Activated CD8-positive, alpha-beta T cell treated with anti-CD3 and anti-CD28 coated beads for 36 hours (primary cell): Measurements from ENCODE around the gene ZNF584. TPM values are rescaled to one million over a fixed set of nuclear protein-coding genes. Genes with fewer than 3 reads are reported as not detected.

Experiments used
- ATAC-seq: fragments of 200-7000 bp; cut with Tn5 transposase; one replicate; pipeline ENCODE4 v1.10.0; 2021; ENCODE audit warnings: mild to moderate bottlenecking, moderate library complexity
- CTCF ChIA-PET: fragments of 350-600 bp; sonication (Branson Sonifier 250); formaldehyde crosslinking; loops from one replicate; lab custom pipeline; 2021; ENCODE audit warnings: antibody characterized with exemption; lab: Charles Lee
- POLR2A ChIA-PET: fragments of 350-600 bp; sonication (Branson Sonifier 250); formaldehyde crosslinking; loops from one replicate; lab custom pipeline; 2021; ENCODE audit warnings: antibody characterized with exemption; lab: Charles Lee
- DNase-seq: peaks from one replicate; pipeline ENCODE4 v3.0.0-alpha.2; 2020
- H3K27ac Mint-ChIP-seq: one replicate; pipeline ENCODE4 v1.8.0; 2021; ENCODE audit warnings: mild to moderate bottlenecking, mixed read lengths
- H3K27me3 Mint-ChIP-seq: one replicate; pipeline ENCODE4 v1.8.0; 2021; ENCODE audit warnings: mixed read lengths
- H3K36me3 Mint-ChIP-seq: one replicate; pipeline ENCODE4 v1.8.0; 2021; ENCODE audit warnings: low read depth, mixed read lengths
- H3K4me1 Mint-ChIP-seq: one replicate; pipeline ENCODE4 v1.8.0; 2021; ENCODE audit warnings: low read depth, mixed read lengths
- H3K4me3 Mint-ChIP-seq: one replicate; pipeline ENCODE4 v1.8.0; 2021; ENCODE audit warnings: mild to moderate bottlenecking, moderate library complexity, mixed read lengths
- H3K9me3 Mint-ChIP-seq: one replicate; pipeline ENCODE4 v1.8.0; 2021; ENCODE audit warnings: mixed read lengths
- intact Hi-C: fragments of 100-400 bp; cut with micrococcal nuclease; formaldehyde crosslinking; loops from one replicate; pipeline ENCODE4 v1.10.0; 2022
- total RNA-seq, 2 experiments: library from RNA; stranded (reverse); gene quantifications; one replicate each; pipeline ENCODE4 v1.2.3, GENCODE V29; 2021
- TF ChIP-seq, protein P1 (sequence below): fragments of 200-600 bp; IDR thresholded peaks from one replicate; pipeline ENCODE4 v1.8.0; 2022; ENCODE audit warnings: antibody characterized with exemption, mild to moderate bottlenecking

Gene ZNF584
- total RNA-seq, 2 experiments from 2014 or later = 12.0 to 14.3 TPM

DNA sequence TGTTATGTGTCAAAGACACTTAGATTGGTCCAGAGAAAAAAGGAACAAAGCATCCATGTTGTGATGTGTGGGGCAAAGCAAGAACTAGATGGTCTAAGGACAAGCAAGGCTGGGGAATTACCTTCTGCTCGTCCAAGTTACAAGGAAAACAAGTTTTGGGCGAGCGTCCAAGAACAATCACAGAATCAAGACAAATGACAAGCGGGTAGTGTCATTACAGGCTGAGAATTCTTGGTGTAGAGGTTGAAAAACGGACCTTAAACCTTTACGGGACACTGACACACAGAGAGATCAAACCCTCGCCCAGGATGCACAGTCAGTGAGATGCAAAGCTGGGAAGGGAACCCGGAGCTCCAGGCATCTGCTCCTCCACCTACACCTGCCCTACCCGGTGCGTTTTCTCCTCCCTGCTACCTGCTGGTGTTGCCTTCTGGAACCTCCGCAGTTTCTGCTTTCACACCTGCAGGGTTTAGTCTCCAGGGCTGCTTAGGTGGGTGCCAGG, 42.5 kb downstream of the ZNF584 start:
- Mint-ChIP-seq H3K4me1 (peaks cover 26% of the 10 kb centered on the region), H3K36me3 (peaks cover 17% of the 10 kb centered on the region), H3K27me3 (peaks cover 13% of the 10 kb centered on the region), H3K4me3 (peak overlapping the region; percentile 84), H3K9me3 (peaks cover 14% of the 10 kb centered on the region), H3K27ac (no peak overlapping the region)
- ChIA-PET CTCF (interaction anchor here (1.2 to 1.5 kb wide), 2 partner anchors 42 to 69 kb away, joined by 3 read pairs; partner anchors contain the start of gene ZBTB45), POLR2A (interaction anchor here (1.1 to 1.4 kb wide), 2 partner anchors 10 kb away, joined by 3 read pairs; no protein-coding TSS in a partner anchor)
- ATAC-seq (no peak), DNase-seq (no peak)
- intact Hi-C loops = no loop called here
- TF ChIP-seq, protein P1, sequence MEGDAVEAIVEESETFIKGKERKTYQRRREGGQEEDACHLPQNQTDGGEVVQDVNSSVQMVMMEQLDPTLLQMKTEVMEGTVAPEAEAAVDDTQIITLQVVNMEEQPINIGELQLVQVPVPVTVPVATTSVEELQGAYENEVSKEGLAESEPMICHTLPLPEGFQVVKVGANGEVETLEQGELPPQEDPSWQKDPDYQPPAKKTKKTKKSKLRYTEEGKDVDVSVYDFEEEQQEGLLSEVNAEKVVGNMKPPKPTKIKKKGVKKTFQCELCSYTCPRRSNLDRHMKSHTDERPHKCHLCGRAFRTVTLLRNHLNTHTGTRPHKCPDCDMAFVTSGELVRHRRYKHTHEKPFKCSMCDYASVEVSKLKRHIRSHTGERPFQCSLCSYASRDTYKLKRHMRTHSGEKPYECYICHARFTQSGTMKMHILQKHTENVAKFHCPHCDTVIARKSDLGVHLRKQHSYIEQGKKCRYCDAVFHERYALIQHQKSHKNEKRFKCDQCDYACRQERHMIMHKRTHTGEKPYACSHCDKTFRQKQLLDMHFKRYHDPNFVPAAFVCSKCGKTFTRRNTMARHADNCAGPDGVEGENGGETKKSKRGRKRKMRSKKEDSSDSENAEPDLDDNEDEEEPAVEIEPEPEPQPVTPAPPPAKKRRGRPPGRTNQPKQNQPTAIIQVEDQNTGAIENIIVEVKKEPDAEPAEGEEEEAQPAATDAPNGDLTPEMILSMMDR = no peak

DNA sequence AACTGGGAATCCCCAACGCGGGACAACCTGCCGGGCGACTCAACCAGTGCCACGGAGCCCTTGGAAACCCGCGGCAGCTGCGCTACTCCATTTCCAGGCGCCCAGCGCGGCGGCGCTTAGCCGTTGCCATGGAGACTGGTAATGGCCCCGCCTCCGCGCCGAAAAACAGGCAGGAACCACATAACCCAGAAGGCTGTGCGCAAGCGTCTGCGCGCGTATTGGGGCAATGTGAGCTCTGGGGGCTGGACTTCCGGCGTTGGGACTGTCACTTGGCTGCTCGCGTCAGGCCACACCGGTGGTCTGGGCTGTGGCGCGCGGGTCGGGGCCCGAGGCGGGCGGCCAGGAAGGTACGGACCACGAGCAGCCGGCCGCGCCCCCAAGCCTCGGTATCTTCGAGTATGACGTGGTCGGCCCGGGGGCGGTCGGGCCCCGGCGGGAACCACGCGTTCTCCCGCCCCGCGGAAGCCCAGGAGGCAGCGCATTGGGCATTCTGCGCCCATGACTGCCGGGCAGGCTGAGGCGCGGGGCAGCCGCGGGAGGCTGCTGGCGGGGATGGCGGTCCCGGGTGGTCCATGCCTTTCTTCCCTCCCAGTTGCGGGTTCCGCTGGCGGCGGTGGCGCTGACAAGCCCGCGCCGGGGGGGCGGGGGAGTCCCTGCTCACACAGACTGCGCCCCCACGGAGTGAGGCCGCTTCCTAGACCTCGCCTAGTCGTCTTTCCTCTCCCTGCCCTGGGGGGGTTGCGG, 43.1 kb downstream of the ZNF584 start, which contains the start of gene ZNF324B:
Gene ZNF324B (plus strand): TSS at position 265 of the 744 bp plus-strand sequence. CDS start 2,080 bp downstream, outside the sequence.
- TF ChIP-seq, protein P1 = no peak
- intact Hi-C loops = no loop called here
- Mint-ChIP-seq H3K9me3 (peaks cover 14% of the 10 kb centered on the region), H3K4me1 (peaks cover 26% of the 10 kb centered on the region), H3K27me3 (peaks cover 13% of the 10 kb centered on the region), H3K4me3 (peak within 1 kb of the TSS; percentile 84), H3K27ac (peak within 1 kb of the TSS; percentile 61), H3K36me3 (peaks cover 18% of the 10 kb centered on the region)
- ATAC-seq (peak; percentile 98), DNase-seq (peak; percentile 98)
- CTCF ChIA-PET = interaction anchor here (1.5 kb wide), 1 partner anchor 68 kb away, joined by 3 read pairs; the partner anchor contains the start of gene ZBTB45
- POLR2A ChIA-PET = interaction anchor here (0.8 to 1.4 kb wide), 3 partner anchors 9 to 11 kb away, joined by 3 to 5 read pairs (median 3); no protein-coding TSS in a partner anchor

DNA sequence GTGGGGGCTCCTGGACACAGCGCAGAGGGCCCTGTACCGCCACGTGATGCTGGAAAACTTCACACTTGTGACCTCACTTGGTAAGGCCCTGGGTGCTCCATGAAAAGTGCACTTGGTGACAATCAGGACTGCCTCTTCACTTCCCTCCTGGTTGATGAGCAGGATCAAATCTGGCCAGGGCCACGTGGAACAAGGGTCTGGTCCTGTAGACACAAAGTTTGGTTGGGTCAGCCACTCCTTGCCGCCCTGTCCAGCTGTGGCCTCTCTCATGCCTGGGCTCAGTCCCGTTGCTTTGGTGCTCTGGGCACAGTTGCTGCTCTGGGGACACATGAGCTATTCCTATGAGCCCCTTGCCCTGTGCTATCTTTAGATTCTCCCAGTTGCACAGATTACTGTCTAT, 45.3 kb downstream of the ZNF584 start:
- peaks cover 26% of the 10 kb centered on the region for H3K4me1 Mint-ChIP-seq
- H3K36me3 Mint-ChIP-seq = peaks cover 23% of the 10 kb centered on the region
- DNase-seq (no peak), ATAC-seq (no peak)
- peaks cover 9% of the 10 kb centered on the region for H3K9me3 Mint-ChIP-seq
- H3K4me3 Mint-ChIP-seq = no peak overlapping the region
- ChIA-PET POLR2A (no interaction called here), CTCF (no interaction called here)
- TF ChIP-seq, protein P1 = no peak
- no peak overlapping the region for H3K27ac Mint-ChIP-seq
- intact Hi-C loops = no loop called here
- peaks cover 3% of the 10 kb centered on the region for H3K27me3 Mint-ChIP-seq

DNA sequence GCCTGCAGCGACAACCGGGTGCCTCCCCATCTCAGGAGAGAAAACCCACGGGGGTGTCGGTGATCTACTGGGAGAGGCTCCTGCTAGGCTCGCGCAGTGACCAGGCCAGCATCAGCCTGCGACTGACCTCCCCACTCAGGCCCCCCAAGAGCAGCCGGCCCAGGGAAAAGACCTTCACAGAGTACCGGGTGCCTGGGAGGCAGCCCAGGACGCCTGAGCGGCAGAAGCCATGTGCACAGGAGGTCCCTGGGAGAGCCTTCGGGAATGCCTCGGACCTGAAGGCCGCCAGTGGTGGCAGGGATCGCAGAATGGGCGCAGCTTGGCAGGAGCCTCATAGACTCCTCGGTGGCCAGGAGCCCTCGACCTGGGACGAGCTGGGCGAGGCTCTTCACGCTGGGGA, 46.9 kb downstream of the ZNF584 start:
- TF ChIP-seq, protein P1 = no peak
- CTCF ChIA-PET = no interaction called here
- intact Hi-C loops = no loop called here
- Mint-ChIP-seq H3K4me3 (no peak overlapping the region), H3K27ac (no peak overlapping the region), H3K4me1 (peaks cover 18% of the 10 kb centered on the region), H3K9me3 (no peaks in the 10 kb centered on the region), H3K36me3 (peaks cover 20% of the 10 kb centered on the region), H3K27me3 (peaks cover 3% of the 10 kb centered on the region)
- DNase-seq (no peak), ATAC-seq (no peak)
- POLR2A ChIA-PET = no interaction called here

DNA sequence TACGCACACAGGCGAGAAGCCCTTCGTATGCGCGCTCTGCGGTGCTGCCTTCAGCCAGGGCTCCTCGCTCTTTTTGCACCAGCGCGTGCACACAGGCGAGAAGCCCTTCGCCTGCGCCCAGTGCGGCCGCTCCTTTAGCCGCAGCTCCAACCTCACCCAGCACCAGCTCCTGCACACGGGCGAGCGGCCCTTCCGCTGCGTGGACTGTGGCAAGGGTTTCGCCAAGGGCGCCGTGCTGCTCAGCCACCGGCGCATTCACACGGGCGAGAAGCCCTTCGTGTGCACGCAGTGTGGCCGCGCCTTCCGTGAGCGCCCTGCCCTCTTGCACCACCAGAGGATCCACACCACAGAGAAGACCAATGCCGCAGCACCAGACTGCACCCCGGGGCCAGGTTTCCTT, 47.7 kb downstream of the ZNF584 start:
- peaks cover 20% of the 10 kb centered on the region for H3K36me3 Mint-ChIP-seq
- DNase-seq (no peak), ATAC-seq (no peak)
- no peak overlapping the region for H3K4me3 Mint-ChIP-seq
- ChIA-PET CTCF (no interaction called here), POLR2A (no interaction called here)
- intact Hi-C loops = no loop called here
- H3K27ac Mint-ChIP-seq = no peak overlapping the region
- peaks cover 13% of the 10 kb centered on the region for H3K4me1 Mint-ChIP-seq
- TF ChIP-seq, protein P1 = no peak
- H3K9me3 Mint-ChIP-seq = no peaks in the 10 kb centered on the region
- no peaks in the 10 kb centered on the region for H3K27me3 Mint-ChIP-seq
